DND-41 (cell line): ENCODE data around the gene VPS37B.

ENCODE experiments used
- ATAC-seq: fragments of 200-7000 bp; cut with Tn5 transposase; 3 replicates; pipeline ENCODE4 v1.9.1; 2021; ENCODE audit warnings: low read depth; ENCODE audit not compliant: insufficient read depth
- DNase-seq: peaks from one replicate; pipeline ENCODE4 v3.0.0-alpha.2; 2020
- H2AFZ ChIP-seq: 2 replicates; pipeline ENCODE4 v1.6.0; 2012; ENCODE audit warnings: low read depth, low read length
- H3K27ac ChIP-seq: 2 replicates; pipeline ENCODE4 v1.5.1; 2012; ENCODE audit warnings: low read length, inconsistent platforms
- H3K27me3 ChIP-seq: fragments of 200-600 bp; sonication (generic); 2 replicates; pipeline ENCODE4 v1.6.0; 2012; ENCODE audit warnings: low read length, mild to moderate bottlenecking, inconsistent platforms; ENCODE audit not compliant: insufficient read depth, poor library complexity
- H3K36me3 ChIP-seq: 2 replicates; pipeline ENCODE4 v1.5.1; 2012; ENCODE audit warnings: low read length, inconsistent platforms; ENCODE audit not compliant: insufficient read depth
- H3K4me1 ChIP-seq: 2 replicates; pipeline ENCODE4 v1.5.1; 2012; ENCODE audit warnings: mild to moderate bottlenecking, low read length; ENCODE audit not compliant: insufficient read depth
- H3K4me2 ChIP-seq: 2 replicates; pipeline ENCODE4 v1.6.0; 2012; ENCODE audit warnings: mild to moderate bottlenecking, moderate library complexity, low read length, inconsistent platforms; ENCODE audit not compliant: insufficient read depth
- H3K4me3 ChIP-seq, 2 experiments: fragments of 200-600 bp in 1 of 2; shearing (Covaris generic) in 1 of 2; 2 replicates each; pipeline ENCODE4 v1.5.1; 2012 to 2016; ENCODE audit warnings: inconsistent platforms in 2 of 2, low read length in 2 of 2, mild to moderate bottlenecking in 2 of 2, low read depth in 1 of 2, moderate library complexity in 1 of 2
- H3K79me2 ChIP-seq: 2 replicates; pipeline ENCODE4 v1.6.0; 2012; ENCODE audit warnings: low read length, inconsistent platforms; ENCODE audit not compliant: insufficient read depth
- H3K9ac ChIP-seq: 2 replicates; pipeline ENCODE4 v1.6.0; 2012; ENCODE audit warnings: low read depth, mild to moderate bottlenecking, inconsistent platforms, low read length, moderate library complexity
- H3K9me3 ChIP-seq: 2 replicates; pipeline ENCODE4 v1.5.1; 2012; ENCODE audit warnings: low read length, moderate library complexity, mild to moderate bottlenecking, inconsistent platforms; ENCODE audit not compliant: insufficient read depth, severe bottlenecking
- H4K20me1 ChIP-seq: 2 replicates; pipeline ENCODE4 v1.6.0; 2012; ENCODE audit warnings: low read length; ENCODE audit not compliant: insufficient read depth
- CTCF ChIP-seq: IDR thresholded peaks from 2 replicates; pipeline ENCODE4 v1.5.1; 2012; ENCODE audit warnings: borderline replicate concordance, low read length, moderate library complexity, mild to moderate bottlenecking; ENCODE audit not compliant: poor library complexity, severe bottlenecking; ENCODE audit errors: extremely low read depth
- EZH2 ChIP-seq: IDR thresholded peaks from 3 replicates; pipeline ENCODE4 v1.6.1; 2012; ENCODE audit warnings: borderline replicate concordance, low read depth, mild to moderate bottlenecking, moderate library complexity, low read length, inconsistent platforms; ENCODE audit not compliant: severe bottlenecking

Gene VPS37B

GRCh38 chr12:122880668-122881067 is 15.3 kb downstream of the VPS37B start:
- no peaks in the 10 kb centered on the region for H3K9me3 ChIP-seq
- no peak for TF ChIP-seq EZH2
- peak; percentile 71 for TF ChIP-seq CTCF
- DNase-seq (peak; percentile 59), ATAC-seq (peak; percentile 93)
- H3K4me2 ChIP-seq = no peak overlapping the region
- H2AFZ ChIP-seq = no peak overlapping the region
- peaks cover 14% of the 10 kb centered on the region for H3K4me1 ChIP-seq
- no peak overlapping the region for H3K9ac ChIP-seq
- no peak overlapping the region for H3K4me3 ChIP-seq
- no peak overlapping the region for H3K27ac ChIP-seq
- H3K36me3 ChIP-seq = no peaks in the 10 kb centered on the region
- peaks cover 91% of the 10 kb centered on the region for H3K79me2 ChIP-seq
- no peaks in the 10 kb centered on the region for H3K27me3 ChIP-seq
- H4K20me1 ChIP-seq = peaks cover 50% of the 10 kb centered on the region

GRCh38 chr12:122880155-122880667 is 15.7 kb downstream of the VPS37B start:
- no peaks in the 10 kb centered on the region for H3K36me3 ChIP-seq
- ATAC-seq = no peak
- H3K4me1 ChIP-seq = peaks cover 14% of the 10 kb centered on the region
- H3K79me2 ChIP-seq = peaks cover 93% of the 10 kb centered on the region
- no peak overlapping the region for H3K4me3 ChIP-seq
- no peaks in the 10 kb centered on the region for H3K27me3 ChIP-seq
- no peaks in the 10 kb centered on the region for H3K9me3 ChIP-seq
- H2AFZ ChIP-seq = no peak overlapping the region
- no peak overlapping the region for H3K4me2 ChIP-seq
- H3K27ac ChIP-seq = no peak overlapping the region
- peaks cover 50% of the 10 kb centered on the region for H4K20me1 ChIP-seq
- no peak overlapping the region for H3K9ac ChIP-seq
- no peak for DNase-seq
- TF ChIP-seq CTCF (no peak), EZH2 (no peak)

- Histone ChIP-seq H3K4me2 (no peak overlapping the region), H3K9ac (no peak overlapping the region), H3K9me3 (no peaks in the 10 kb centered on the region), H3K79me2 (peaks cover 91% of the 10 kb centered on the region), H3K4me1 (peaks cover 11% of the 10 kb centered on the region), H3K27ac (no peak overlapping the region), H2AFZ (no peak overlapping the region), H3K4me3 (no peak overlapping the region), H4K20me1 (peaks cover 56% of the 10 kb centered on the region), H3K36me3 (no peaks in the 10 kb centered on the region), H3K27me3 (no peaks in the 10 kb centered on the region)
- ATAC-seq = no peak
- no peak for DNase-seq
- TF ChIP-seq EZH2 (no peak), CTCF (no peak)
Measured at GRCh38 chr12:122878780-122879612, 16.9 kb downstream of the VPS37B start.
